GM21367 (cell line): ENCODE measurements around the gene CABYR.

Experiments used
- ATAC-seq: cut with Tn5 transposase; IDR thresholded peaks from one replicate; pipeline ENCODE4 v1.9.1; 2021; ENCODE audit not compliant: unreplicated experiment

The CABYR gene

DNA sequence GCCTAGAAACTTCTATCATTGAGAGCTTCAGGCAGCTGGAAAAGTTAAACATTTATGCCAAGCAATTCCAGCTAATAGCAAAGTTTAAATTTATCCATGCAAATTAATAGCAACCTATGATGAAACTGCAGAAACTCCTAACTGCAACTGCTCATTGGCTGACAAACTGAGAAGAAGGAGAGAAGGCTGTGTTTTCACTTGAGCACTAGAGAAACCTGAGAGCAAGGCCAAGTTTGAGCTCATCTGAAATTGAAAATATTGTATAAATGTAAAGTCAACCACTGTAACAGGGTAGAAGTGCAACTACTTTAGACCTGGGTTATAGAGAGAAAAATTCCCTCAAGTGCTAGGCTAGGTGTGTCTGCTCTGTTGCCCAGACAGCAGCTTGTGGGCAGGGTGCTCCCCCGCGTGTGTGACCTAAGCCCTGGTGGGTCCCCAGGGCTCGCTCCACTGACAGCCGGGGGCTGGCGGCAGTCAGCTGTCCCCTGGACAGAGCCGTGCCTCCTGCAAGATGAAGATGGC lies 50.2 kb downstream of the CABYR start:
- ATAC-seq: peak; percentile 75

- no peak for ATAC-seq
Measured at GRCh38 chr18:24189664-24190346, 50.9 kb downstream of the CABYR start.

- no peak for ATAC-seq
Measured at GRCh38 chr18:24190590-24190989, 51.7 kb downstream of the CABYR start.

GRCh38 chr18:24195296-24196053 lies 56.6 kb downstream of the CABYR start:
- no peak for ATAC-seq

- no peak for ATAC-seq
Measured at GRCh38 chr18:24196764-24197163, 57.9 kb downstream of the CABYR start.

- no peak for ATAC-seq
Measured at GRCh38 chr18:24197412-24197811, 58.5 kb downstream of the CABYR start.

GRCh38 chr18:24198461-24198860 lies 59.6 kb downstream of the CABYR start:
- no peak for ATAC-seq

- no peak for ATAC-seq
Measured at GRCh38 chr18:24199372-24199962, 60.6 kb downstream of the CABYR start.

DNA sequence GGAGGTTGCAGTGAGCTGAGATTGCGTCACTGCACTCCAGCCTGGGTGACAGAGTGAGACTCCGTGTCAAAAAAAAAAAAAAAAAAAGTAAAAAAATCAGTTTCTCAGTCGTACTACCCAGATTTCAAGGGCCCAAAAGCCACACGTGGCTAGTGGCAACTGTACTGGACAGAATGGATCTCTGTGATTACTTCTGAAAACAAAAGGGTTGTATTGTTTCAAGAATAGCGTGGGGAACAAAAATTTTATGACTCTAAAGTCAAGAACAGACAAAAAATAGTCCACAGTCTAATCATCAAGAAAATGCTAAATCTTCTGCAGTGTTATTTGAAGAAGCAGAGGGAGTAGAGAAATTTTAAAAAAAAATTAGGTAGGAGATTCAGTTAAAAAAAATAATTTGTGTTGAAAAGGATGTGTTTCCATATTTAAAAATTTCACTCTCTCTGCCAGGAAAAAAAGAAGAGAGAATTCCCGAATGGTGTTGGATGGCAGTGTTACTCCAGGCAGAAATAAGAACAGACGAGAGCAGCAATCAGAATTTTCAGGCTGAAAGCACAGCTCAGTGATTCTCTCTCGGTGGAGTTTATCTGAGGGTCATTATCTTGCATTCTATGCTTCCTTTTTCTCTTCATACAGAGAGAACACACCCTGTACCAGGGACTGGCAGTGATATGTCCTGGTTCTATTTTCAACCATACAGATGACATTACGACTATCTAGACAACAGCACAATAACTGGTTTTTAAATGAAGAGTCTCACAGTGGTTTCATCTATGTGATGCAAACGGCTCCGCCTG lies 61.8 kb downstream of the CABYR start:
- no peak for ATAC-seq

- ATAC-seq: no peak
Measured at GRCh38 chr18:24201699-24202687, 63.1 kb downstream of the CABYR start.

GRCh38 chr18:24204904-24205303 lies 66.0 kb downstream of the CABYR start:
- ATAC-seq: no peak

- ATAC-seq: no peak
Measured at GRCh38 chr18:24208270-24209035, 69.6 kb downstream of the CABYR start.

DNA sequence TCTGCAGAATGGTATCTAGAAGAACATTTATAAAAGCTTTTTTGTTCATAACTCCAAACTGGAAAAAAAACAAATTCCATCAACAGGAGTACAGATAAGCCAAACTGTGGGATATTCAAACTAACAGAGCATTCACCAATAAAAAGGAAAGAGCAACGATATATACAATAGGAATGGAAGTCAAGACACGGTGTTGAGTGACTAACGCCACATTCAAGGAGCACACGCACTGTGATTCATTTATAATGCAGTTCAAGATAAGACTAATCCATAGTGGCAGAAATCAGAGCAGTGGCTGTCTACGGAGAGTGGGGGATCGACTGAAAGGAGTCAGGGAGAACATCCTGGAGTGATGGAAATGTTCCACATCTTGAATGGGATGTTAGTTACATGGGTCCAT lies 70.7 kb downstream of the CABYR start:
- ATAC-seq: no peak
